K562 (cell line): Measurements from ENCODE around the gene MAMDC2. TPM values are rescaled to one million over a fixed set of nuclear protein-coding genes. Genes with fewer than 3 reads are reported as not detected.

Source experiments
- ATAC-seq: fragments of 200-7000 bp; cut with Tn5 transposase; 3 replicates; pipeline ENCODE4 v1.9.1; 2020; ENCODE audit warnings: moderate library complexity
- BruUV-seq: library from RNA; stranded (reverse); fragments of 400-500 nt; replicated peaks from 2 replicates; lab custom pipeline; 2021; lab: Mats Ljungman, UMichigan
- CTCF ChIA-PET: fragments of 300-600 bp; formaldehyde crosslinking; extraction: SDS; loops from one replicate; lab custom pipeline; 2021; ENCODE audit warnings: low intra/inter-chr PET ratio; lab: Yijun Ruan, JAX
- POLR2A ChIA-PET: fragments of 300-600, 350-650 bp; sonication (Branson Sonifier 250); formaldehyde crosslinking; extraction: SDS; loops from one replicate; lab custom pipeline; 2021; ENCODE audit warnings: antibody characterized with exemption, inconsistent platforms; lab: Yijun Ruan, JAX
- DNase-seq, 4 experiments: peaks; one replicate each; pipeline versions ENCODE4 v3.0.0 to v3.0.0-alpha.2; 2011 to 2018; ENCODE audit warnings: low spot score in 3 of 4, mixed read lengths in 3 of 4; ENCODE audit errors: extremely low read depth in 1 of 4
- FAIRE-seq: peaks from 2 replicates; lab custom pipeline; 2011; peaks lifted over from hg19 to GRCh38; lab: Jason Lieb, UNC
- H2AFZ ChIP-seq: 2 replicates; pipeline ENCODE4 v1.6.0; 2011; ENCODE audit warnings: low read depth, low read length, control low read depth, inconsistent platforms
- H3K27ac ChIP-seq: fragments of 200-600 bp; 3 replicates; pipeline ENCODE4 v1.8.0; 2011; ENCODE audit warnings: low read depth, mild to moderate bottlenecking, control low read depth, inconsistent platforms, low read length, moderate library complexity, mixed read lengths; ENCODE audit errors: extremely low read depth
- H3K27me3 ChIP-seq, 2 experiments: fragments of 300-600 bp in 1 of 2; 2 replicates in 1 of 2; 3 replicates in 1 of 2; pipeline versions ENCODE4 v1.6.0 to v1.8.0; 2011; ENCODE audit warnings: inconsistent platforms in 2 of 2, low read length in 2 of 2, mild to moderate bottlenecking in 1 of 2, mixed read lengths in 1 of 2, moderate library complexity in 1 of 2; ENCODE audit not compliant: control insufficient read depth in 2 of 2, insufficient read depth in 2 of 2
- H3K36me3 ChIP-seq: fragments of 300-600 bp; 3 replicates; pipeline ENCODE4 v1.8.0; 2011; ENCODE audit warnings: mild to moderate bottlenecking, low read length, inconsistent platforms; ENCODE audit not compliant: control insufficient read depth, insufficient read depth
- H3K4me1 ChIP-seq, 2 experiments: fragments of 200-600 bp in 1 of 2; replicated peaks in 1 of 2; 2 replicates in 1 of 2; 3 replicates in 1 of 2; pipeline versions ENCODE4 v1.5.1 to v1.8.0; 2011; ENCODE audit warnings: inconsistent platforms in 2 of 2, low read length in 2 of 2, mild to moderate bottlenecking in 1 of 2, mixed read lengths in 1 of 2, moderate library complexity in 1 of 2; ENCODE audit not compliant: control insufficient read depth in 2 of 2, insufficient read depth in 2 of 2
- H3K4me2 ChIP-seq: 2 replicates; pipeline ENCODE4 v1.6.1; 2011; ENCODE audit warnings: low read length, control low read depth, inconsistent platforms, mixed read lengths; ENCODE audit not compliant: insufficient read depth
- H3K4me3 ChIP-seq: fragments of 200-600 bp; sonication (generic), shearing (Covaris generic); 2 replicates; pipeline ENCODE4 v1.5.1; 2016; ENCODE audit warnings: control low read depth, inconsistent platforms
- H3K79me2 ChIP-seq: fragments of 200-600 bp; 3 replicates; pipeline ENCODE4 v1.8.0; 2011; ENCODE audit warnings: low read length, inconsistent platforms; ENCODE audit not compliant: control insufficient read depth, insufficient read depth
- H3K9ac ChIP-seq, 2 experiments: 2 replicates each; pipeline versions ENCODE4 v1.6.0 to v1.6.1; 2011; ENCODE audit warnings: low read depth in 2 of 2, low read length in 2 of 2, control low read depth in 1 of 2, inconsistent platforms in 1 of 2, mild to moderate bottlenecking in 1 of 2, mixed read lengths in 1 of 2; ENCODE audit not compliant: insufficient read depth in 1 of 2
- H3K9me1 ChIP-seq: one replicate; pipeline ENCODE4 v1.6.0; 2011; ENCODE audit warnings: inconsistent platforms, mild to moderate bottlenecking, low read length, moderate library complexity; ENCODE audit not compliant: control insufficient read depth, insufficient read depth
- H3K9me3 ChIP-seq: replicated peaks from 2 replicates; pipeline ENCODE4 v1.5.1; 2011; ENCODE audit warnings: low read depth, low read length, inconsistent platforms; ENCODE audit not compliant: control insufficient read depth, insufficient read depth
- H4K20me1 ChIP-seq: replicated peaks from 2 replicates; pipeline ENCODE4 v1.6.1; 2011; ENCODE audit warnings: low read length, inconsistent platforms, mixed read lengths; ENCODE audit not compliant: control insufficient read depth, insufficient read depth
- ERF ChIP-seq: fragments of 450-650 bp; formaldehyde crosslinking; IDR thresholded peaks from 2 replicates; pipeline ENCODE4 v1.4.0; 2020; ENCODE audit warnings: mild to moderate bottlenecking, mixed read lengths
- NR2C2 ChIP-seq, 2 experiments: fragments of 200-800 bp in 1 of 2; sonication (Bioruptor generic) in 1 of 2; sonication (generic) in 1 of 2; formaldehyde crosslinking in 1 of 2; IDR thresholded peaks; 2 replicates each; pipeline versions ENCODE4 v1.6.1 to v1.8.0; 2016 to 2022; ENCODE audit warnings: mild to moderate bottlenecking in 1 of 2, missing compliant biosample characterization in 1 of 2, missing genetic modification characterization in 1 of 2, missing genetic modification reagents in 1 of 2
- RBBP5 ChIP-seq: fragments of 200-600 bp; sonication (generic); IDR thresholded peaks from 2 replicates; pipeline ENCODE4 v1.6.1; 2012; ENCODE audit warnings: borderline replicate concordance, mild to moderate bottlenecking, low read length, control low read depth, inconsistent platforms; ENCODE audit not compliant: insufficient read depth, poor library complexity, severe bottlenecking
- SRSF9 ChIP-seq: fragments of 200-400 bp; formaldehyde crosslinking; IDR thresholded peaks from 2 replicates; pipeline ENCODE4 v1.6.1; 2017; ENCODE audit warnings: low read depth, low read length, borderline replicate concordance
- TCF3 ChIP-seq: sonication (generic); formaldehyde crosslinking; IDR thresholded peaks from 2 replicates; pipeline ENCODE4 v1.4.0; 2020; ENCODE audit warnings: mild to moderate bottlenecking, missing genetic modification reagents
- WGBS: fragments of 100-300 bp; shearing (Covaris generic); methylation state at CpG from one replicate; pipeline ENCODE4 v1.1.6; 2016; ENCODE audit warnings: low coverage, mixed read lengths; ENCODE audit not compliant: insufficient coverage; ENCODE audit errors: missing lambda C conversion rate; 5-methylcytosine and 5-hydroxymethylcytosine counted together
- in situ Hi-C: fragments of 300-500 bp; cut with MboI; formaldehyde crosslinking; loops from 4 replicates; pipeline ENCODE4 v1.15.0; 2018; ENCODE audit warnings: inconsistent platforms, mixed read lengths
- intact Hi-C: fragments of 100-400 bp; cut with micrococcal nuclease; formaldehyde crosslinking; loops from 2 replicates; pipeline ENCODE4 v1.14.2; 2022
- polyA plus RNA-seq, 8 experiments: library from polyadenylated mRNA; depleted of rRNA in 4 of 8; stranded (reverse) in 5 of 8; unstranded in 3 of 8; fragments of >200 nt; fragmentation: Nextera tagmentation in 2 of 8; fragmentation: Illumina TruSeq in 1 of 8; extraction: Ambion mirVana in 2 of 8; extraction: Trizol in 1 of 8; gene quantifications; 2 replicates each; pipeline versions ENCODE4 v1.2.1 to v1.2.3, GENCODE V29; 2011 to 2014; ENCODE audit warnings: inconsistent platforms in 1 of 8, missing spikeins in 1 of 8
- total RNA-seq, 7 experiments: library from RNA; depleted of rRNA in 6 of 7; stranded (reverse); fragments of >200 nt in 6 of 7; fragmentation: Illumina TruSeq in 2 of 7; extraction: Trizol in 2 of 7; gene quantifications; 2 replicates each; pipeline versions ENCODE4 v1.2.1 to v1.2.3, GENCODE V29; 2011 to 2021; ENCODE audit warnings: low replicate concordance in 1 of 7

MAMDC2 gene
- total and polyA plus RNA-seq, 9 of the 15 experiments (the other 6 are each of a cell fraction or from before 2014, with no cell fraction given): 0.01 to 0.03 TPM; not detected in 7

DNA sequence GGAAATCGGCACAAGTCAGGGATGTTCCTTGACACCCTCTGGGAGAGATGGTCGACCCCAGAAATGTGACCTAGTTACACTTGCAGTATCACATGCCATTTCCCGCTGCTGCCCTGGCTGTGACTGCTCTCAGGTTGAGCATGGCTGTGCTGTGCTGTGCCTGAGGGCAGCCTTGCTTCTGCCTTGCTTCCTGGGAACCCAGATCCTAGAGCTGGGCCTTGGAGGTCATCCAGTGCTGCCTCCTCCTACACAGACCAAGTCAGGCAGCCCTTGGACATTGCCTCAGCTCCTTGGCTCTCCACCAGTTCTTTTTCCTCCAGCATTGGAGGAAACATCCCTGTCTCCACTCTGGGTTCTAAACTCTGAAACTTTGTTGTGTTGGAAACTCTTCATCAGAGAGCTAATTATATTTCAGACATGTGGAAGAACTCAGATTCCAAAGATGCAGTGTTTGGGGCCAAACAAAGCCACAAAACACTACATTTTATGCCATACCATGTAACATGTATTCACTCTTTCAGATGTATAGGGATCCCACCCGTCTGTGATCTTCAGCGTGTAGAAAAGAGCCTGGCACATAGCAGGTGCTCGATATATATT is 6.1 kb downstream of the MAMDC2 start:
- H3K79me2 ChIP-seq: no peaks in the 10 kb centered on the region
- intact Hi-C loops: no loop called here
- no peak overlapping the region for H2AFZ ChIP-seq
- H3K4me2 ChIP-seq: no peak overlapping the region
- H3K36me3 ChIP-seq: no peaks in the 10 kb centered on the region
- H3K9ac ChIP-seq: no peak overlapping the region
- ATAC-seq (no peak), DNase-seq (no peak), FAIRE-seq (no peak)
- WGBS: 0% methylated on average over 6 of the region's 6 CpGs
- CTCF ChIA-PET: no interaction called here
- H3K9me3 ChIP-seq: no peaks in the 10 kb centered on the region
- no peaks in the 10 kb centered on the region; the same call in 1 of the 2 replicates for H4K20me1 ChIP-seq
- no peaks in the 10 kb centered on the region for H3K9me1 ChIP-seq
- in situ Hi-C loops: no loop called here
- no TSS peak for BruUV-seq
- H3K4me1 ChIP-seq: no peaks in the 10 kb centered on the region
- peaks cover 3 to 17% of the 10 kb centered on the region in 2 experiments; a peak in 3 of 5 replicates for H3K27me3 ChIP-seq
- TF ChIP-seq ERF (CRISPR knock-in tag) (no peak), RBBP5 (no peak), NR2C2 (CRISPR knock-in tag; IDR thresholded peaks at IDR 0.05) (no peak), NR2C2 (tag; IDR thresholded peaks at IDR 0.05) (no peak), SRSF9 (no peak), TCF3 (CRISPR knock-in tag) (no peak)
- TF ChIP-seq, all 486 proteins: peak for 0
- POLR2A ChIA-PET: no interaction called here
- H3K4me3 ChIP-seq: no peak overlapping the region
- no peak overlapping the region for H3K27ac ChIP-seq
